ENCODE data around the gene GRB14.
A peak's percentile ranks its signal among the peaks of the same experiment; 100 is the strongest.

DNA sequence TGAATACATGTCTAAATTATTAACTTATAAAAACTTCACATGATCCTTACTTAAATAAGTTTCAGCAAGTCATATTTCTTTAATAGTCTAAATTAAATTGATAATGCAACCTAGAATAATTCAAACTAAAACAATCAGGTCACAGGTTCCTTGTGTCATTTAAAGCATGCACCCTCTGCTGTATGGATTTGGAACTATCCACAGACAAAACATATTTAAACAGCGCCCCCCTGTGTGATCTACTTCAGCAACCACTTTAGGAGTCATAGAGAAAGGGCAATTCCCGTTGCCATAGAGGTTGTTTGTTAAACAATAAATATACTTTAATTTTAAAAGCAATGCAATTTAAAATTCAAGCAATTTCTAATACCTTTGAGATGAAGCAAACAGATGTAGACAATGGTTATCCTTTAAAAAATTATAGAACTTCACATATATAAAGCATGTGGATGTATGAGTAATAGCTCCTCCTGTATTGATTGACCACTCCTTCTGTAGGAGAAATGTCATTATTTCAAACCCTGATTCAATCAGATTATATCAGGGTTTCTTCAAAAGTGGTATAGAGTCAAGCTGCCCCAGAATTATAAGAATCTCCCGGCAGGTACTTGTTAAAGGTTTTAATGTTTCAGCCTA is 21.2 kb downstream of the GRB14 start:
- TF ChIP-seq CEBPG (CRISPR knock-in tag; IDR thresholded peaks at IDR 0.05), result 0 out of 2 replicates have a peak, but pooled peaks have one; percentile 10
- no peak for TF ChIP-seq CREM (IDR thresholded peaks at IDR 0.05)
- TF ChIP-seq CREM (CRISPR knock-in tag; IDR thresholded peaks at IDR 0.05), result no peak
- no peak for TF ChIP-seq SP1 (IDR thresholded peaks at IDR 0.05)
- no peak for TF ChIP-seq SP1 (CRISPR knock-in tag; IDR thresholded peaks at IDR 0.05)
- TF ChIP-seq ZBTB8A (CRISPR knock-in tag; IDR thresholded peaks at IDR 0.05; ENCODE audit: borderline replicate concordance, low read depth), result no peak
- TF ChIP-seq POLR2AphosphoS2 (IDR thresholded peaks at IDR 0.05; ENCODE audit: low read depth, low read length), result no peak
- no peak for TF ChIP-seq FIP1L1 (IDR thresholded peaks at IDR 0.05; ENCODE audit: borderline replicate concordance, insufficient read depth, low read depth, low read length)
- TF ChIP-seq ADNP (CRISPR knock-in tag; IDR thresholded peaks at IDR 0.05), result no peak
- no peak for TF ChIP-seq TCF7L2 (IDR thresholded peaks at IDR 0.05; ENCODE audit: low read depth, low read length)
